ENCODE measurements around the gene PLXNA4. TPM values are rescaled to one million over a fixed set of nuclear protein-coding genes. Genes with fewer than 3 reads are reported as not detected.

PLXNA4 gene
- total and polyA plus RNA-seq, 10 donors = 0.15 to 14.7 (median 8.7) TPM

DNA sequence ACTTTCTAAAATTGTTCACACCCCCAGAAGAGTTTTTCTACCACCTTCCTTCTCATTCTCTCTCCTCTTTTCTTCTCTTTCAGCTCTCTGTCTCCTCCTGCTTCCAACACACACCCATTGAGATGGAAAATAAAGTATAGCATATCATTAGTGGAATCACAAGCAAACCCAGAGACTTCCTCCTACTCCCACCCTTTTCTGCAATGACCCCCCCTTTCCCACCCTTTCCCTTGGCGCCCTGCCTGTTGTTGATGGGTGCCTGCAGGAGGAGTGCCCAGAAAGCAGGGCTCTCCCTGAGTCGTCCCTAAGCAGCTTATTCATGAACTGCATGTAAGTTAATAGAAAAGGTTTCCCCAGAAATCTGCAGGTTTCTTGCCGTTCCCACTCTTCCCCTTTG, 300.0 kb downstream of the PLXNA4 start:
- Histone ChIP-seq H3K9me3 (no peaks in the 10 kb centered on the region), H3K27ac (no peak overlapping the region), H3K4me3 (no peak overlapping the region), H3K36me3 (no peaks in the 10 kb centered on the region), H3K27me3 (replicated peaks in 1 of 7) (peaks cover 0 to 7% (median 0%) of the 10 kb centered on the region in 7 donors), H3K4me1 (no peaks in the 10 kb centered on the region)
- DNase-seq = no peak
- TF ChIP-seq POLR2A (IDR thresholded peaks at IDR 0.05) = no peak
- TF ChIP-seq POLR2AphosphoS5 (IDR thresholded peaks at IDR 0.05) = no peak
- no peak for TF ChIP-seq CTCF (IDR thresholded peaks at IDR 0.05 in 8 of 11, conservative IDR thresholded peaks at IDR 0.05 in 3 of 11)
- 48 to 56% (median 53%) methylated on average over 3 of the region's 3 CpGs for WGBS, 5 donors
- intact Hi-C loops (cut with DNase I; ENCODE audit: low total_unique reads) = no loop called here

- H3K4me3 ChIP-seq = no peak overlapping the region
- no peaks in the 10 kb centered on the region for H3K9me3 ChIP-seq
- peaks cover 0 to 7% (median 0%) of the 10 kb centered on the region in 7 donors for H3K27me3 ChIP-seq (replicated peaks in 1 of 7)
- no peaks in the 10 kb centered on the region for H3K36me3 ChIP-seq
- H3K4me1 ChIP-seq = no peaks in the 10 kb centered on the region
- intact Hi-C loops (cut with DNase I; ENCODE audit: low total_unique reads) = no loop called here
- H3K27ac ChIP-seq = no peak overlapping the region
- DNase-seq = no peak
- TF ChIP-seq POLR2AphosphoS5 (IDR thresholded peaks at IDR 0.05) = no peak
- no peak for TF ChIP-seq POLR2A (IDR thresholded peaks at IDR 0.05)
- no peak for TF ChIP-seq CTCF (IDR thresholded peaks at IDR 0.05 in 8 of 11, conservative IDR thresholded peaks at IDR 0.05 in 3 of 11)
- WGBS, 5 donors = 78 to 86% (median 84%) methylated on average over 4 of the region's 4 CpGs
These were observed 300.6 kb downstream of the PLXNA4 start for GRCh38 chr7:132275416-132276233.

DNA sequence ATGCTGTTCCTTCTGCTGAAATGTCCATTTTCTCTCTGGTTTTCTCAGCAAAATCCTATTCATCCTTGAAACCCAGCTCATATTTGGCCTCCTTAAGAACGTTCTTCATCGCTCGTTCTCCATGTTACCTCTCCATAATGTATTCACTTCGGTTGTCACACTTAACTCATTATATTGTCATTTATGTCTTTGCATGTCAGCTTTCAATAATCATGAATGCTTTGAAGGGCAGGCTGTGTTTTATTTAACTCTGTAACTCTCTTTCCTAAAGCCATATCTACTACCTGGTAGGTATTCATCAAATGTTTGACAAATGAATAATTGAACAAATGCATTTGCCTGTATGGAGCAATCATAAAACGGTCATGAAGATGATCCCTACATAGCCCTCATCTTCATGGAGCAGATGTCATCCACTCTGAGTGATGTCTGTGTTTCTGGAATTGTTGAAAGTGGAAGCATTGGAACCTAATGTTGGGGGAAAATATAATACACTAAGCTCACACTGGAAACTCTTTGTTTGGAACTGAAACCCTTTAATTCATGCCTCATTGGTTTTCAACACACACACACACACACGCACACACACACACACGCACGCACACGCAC, 303.4 kb downstream of the PLXNA4 start:
- intact Hi-C loops (cut with DNase I; ENCODE audit: low total_unique reads) = no loop called here
- TF ChIP-seq POLR2AphosphoS5 (IDR thresholded peaks at IDR 0.05) = no peak
- TF ChIP-seq CTCF (IDR thresholded peaks at IDR 0.05 in 8 of 11, conservative IDR thresholded peaks at IDR 0.05 in 3 of 11) = no peak
- no peak for TF ChIP-seq POLR2A (IDR thresholded peaks at IDR 0.05)
- 75 to 88% (median 84%) methylated on average over 9 of the region's 9 CpGs for WGBS, 5 donors

GRCh38 chr7:132270517-132270916, 305.8 kb downstream of the PLXNA4 start:
- TF ChIP-seq POLR2AphosphoS5 (IDR thresholded peaks at IDR 0.05) (no peak), CTCF (IDR thresholded peaks at IDR 0.05 in 8 of 11, conservative IDR thresholded peaks at IDR 0.05 in 3 of 11) (no peak), POLR2A (IDR thresholded peaks at IDR 0.05) (no peak)

More for the DNA sequence above, 303.4 kb downstream of the PLXNA4 start:
- no peak overlapping the region for H3K4me3 ChIP-seq
- no peak overlapping the region for H3K27ac ChIP-seq
- no peaks in the 10 kb centered on the region for H3K9me3 ChIP-seq
- H3K36me3 ChIP-seq = no peaks in the 10 kb centered on the region
- H3K27me3 ChIP-seq (replicated peaks in 1 of 7) = peaks cover 0 to 7% (median 0%) of the 10 kb centered on the region in 7 donors
- DNase-seq = no peak
- H3K4me1 ChIP-seq = no peaks in the 10 kb centered on the region

More at GRCh38 chr7:132270517-132270916, 305.8 kb downstream of the PLXNA4 start:
- no peak for DNase-seq
- no peaks in the 10 kb centered on the region for H3K27me3 ChIP-seq (replicated peaks in 1 of 7)
- H3K4me1 ChIP-seq = no peaks in the 10 kb centered on the region
- 21 to 36% (median 33%) methylated on average over 2 of the region's 2 CpGs for WGBS, 5 donors
- intact Hi-C loops (cut with DNase I; ENCODE audit: low total_unique reads) = no loop called here
- no peaks in the 10 kb centered on the region for H3K9me3 ChIP-seq
- no peak overlapping the region for H3K27ac ChIP-seq
- H3K36me3 ChIP-seq = no peaks in the 10 kb centered on the region
- H3K4me3 ChIP-seq = no peak overlapping the region
